Mesenteric fat pad (tissue), 1 donor: ENCODE results near the gene IL2RA. TPM values are rescaled to one million over a fixed set of nuclear protein-coding genes. Genes with fewer than 3 reads are reported as not detected.
"Not testable (repeated sequence)": the region's sequence is repeated elsewhere in the genome, so short reads cannot be mapped to it uniquely, and the experiment has no call there.

Source experiments
- DNase-seq: peaks from one replicate; pipeline ENCODE4 v3.0.0-alpha.2; 2020; ENCODE audit warnings: low spot score
- total RNA-seq: library from RNA; stranded (reverse); fragmentation: NEBNext Ultra II Directional; extraction: Animal tissue kit (Norgen Biotek cat#: 25700); gene quantifications from one replicate; pipeline ENCODE4 v1.2.1, GENCODE V29; 2021
- donor health status: DM: yes; HTN: yes; CAD: no.

IL2RA gene
- total RNA-seq, 1 donor from 2014 or later = 2.4 TPM

DNA sequence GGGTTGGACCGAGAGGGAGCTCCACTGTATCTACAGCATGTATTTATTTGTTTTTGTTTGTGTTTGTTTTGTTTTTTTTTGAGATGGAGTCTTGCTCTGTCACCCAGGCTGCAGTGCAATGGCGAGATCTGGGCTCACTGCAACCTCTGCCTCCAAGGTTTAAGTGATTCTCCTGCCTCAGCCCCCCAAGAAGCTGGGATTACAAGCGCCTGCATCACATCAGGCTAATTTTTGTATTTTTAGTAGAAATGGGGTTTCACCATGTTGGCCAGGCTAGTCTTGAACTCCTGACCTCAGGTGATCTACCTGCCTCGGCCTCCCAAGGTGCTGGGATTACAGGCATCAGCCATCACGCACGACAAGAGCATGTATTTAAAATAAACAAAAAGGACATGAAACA is 18.8 kb downstream of the IL2RA start:
- not testable (repeated sequence) for DNase-seq

- DNase-seq = no peak
These were observed 22.0 kb downstream of the IL2RA start for GRCh38 chr10:6040205-6040604.

GRCh38 chr10:6039711-6040110 is 22.5 kb downstream of the IL2RA start:
- peak; percentile 16 for DNase-seq

DNA sequence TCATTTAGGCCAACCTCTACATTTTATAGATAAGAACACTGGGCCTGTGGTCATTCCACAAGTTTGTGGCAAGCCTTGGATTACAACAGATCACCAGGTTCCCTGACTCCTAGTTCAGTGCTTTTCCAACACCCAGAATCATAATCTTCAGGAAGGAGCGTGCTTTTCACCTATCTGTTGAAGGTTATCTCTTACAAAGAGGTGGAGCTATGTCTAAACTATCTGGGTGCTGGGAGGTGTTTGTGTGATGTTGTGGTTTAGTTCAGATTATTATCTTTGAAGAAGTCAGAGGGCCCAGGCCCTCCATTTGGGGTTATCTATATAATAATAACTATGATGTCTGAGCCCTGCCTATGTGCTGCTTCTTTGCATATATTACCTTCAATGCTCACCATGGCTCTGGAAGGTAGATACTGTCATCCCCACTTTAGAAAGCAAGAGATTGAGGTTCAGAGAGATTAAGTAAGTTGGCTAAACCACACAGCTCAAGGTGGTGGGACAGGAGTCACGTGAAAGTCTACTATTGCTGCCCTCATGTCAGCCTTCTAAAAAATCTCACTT is 24.0 kb downstream of the IL2RA start:
- DNase-seq = no peak

- DNase-seq = peak; percentile 43
These were observed 24.7 kb downstream of the IL2RA start for GRCh38 chr10:6037422-6037821.

GRCh38 chr10:6036861-6037321 is 25.3 kb downstream of the IL2RA start:
- peak; percentile 77 for DNase-seq

DNA sequence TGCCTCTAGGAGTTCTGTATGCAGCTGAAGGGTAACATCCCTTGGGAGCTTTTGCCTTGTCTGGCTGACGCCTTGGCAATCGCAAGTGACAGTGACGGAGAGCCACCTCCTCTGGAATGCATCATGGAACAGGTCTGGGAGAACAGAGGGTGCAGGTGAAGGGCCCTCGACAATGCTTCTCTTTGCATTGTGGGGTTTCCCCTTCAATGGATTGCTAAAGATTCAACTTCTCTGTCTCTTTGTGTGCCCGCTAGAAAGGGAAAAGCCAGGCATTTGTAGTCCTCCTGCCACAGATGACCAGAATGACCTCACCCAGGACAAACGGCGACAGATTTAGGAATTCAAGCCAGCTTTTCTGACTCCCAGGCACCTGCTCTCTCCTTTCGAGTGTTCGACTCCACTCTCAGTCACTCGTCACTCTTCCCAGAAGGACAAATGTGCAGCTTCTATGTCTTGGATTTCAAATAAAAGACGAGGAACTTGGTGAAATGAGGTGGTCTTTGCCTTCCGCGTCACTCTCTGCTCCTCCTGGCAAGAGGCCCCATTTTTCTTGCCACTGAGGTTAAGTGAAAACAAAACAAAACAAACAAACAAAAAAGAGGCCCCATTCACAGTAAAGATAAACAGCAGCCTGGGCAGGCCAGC is 26.1 kb downstream of the IL2RA start:
- DNase-seq = peak; percentile 51

- peak; percentile 51 for DNase-seq
These were observed 26.9 kb downstream of the IL2RA start for GRCh38 chr10:6035101-6035834.

DNA sequence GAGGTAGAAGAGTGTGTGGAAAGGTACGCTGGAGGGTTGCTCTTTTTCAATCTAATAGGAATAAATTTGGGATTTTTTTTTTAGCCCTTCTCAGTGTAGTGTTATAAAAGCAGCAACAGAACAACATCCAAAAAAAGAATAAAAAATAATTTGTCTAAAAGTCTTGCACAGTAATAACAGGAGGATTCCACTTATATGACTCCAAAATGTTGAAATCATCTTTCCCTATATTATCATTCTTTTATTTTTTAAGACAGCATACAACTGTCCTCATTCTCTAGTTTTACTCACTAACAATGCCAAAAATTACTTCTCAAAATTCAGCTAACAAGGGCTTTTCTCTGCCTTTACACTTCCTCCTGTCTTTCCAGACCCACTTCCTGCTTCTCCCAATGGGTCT is 27.8 kb downstream of the IL2RA start:
- DNase-seq = no peak

- DNase-seq = no peak
These were observed 28.2 kb downstream of the IL2RA start for GRCh38 chr10:6033954-6034353.

GRCh38 chr10:6030940-6031339 is 31.2 kb downstream of the IL2RA start:
- no peak for DNase-seq

DNA sequence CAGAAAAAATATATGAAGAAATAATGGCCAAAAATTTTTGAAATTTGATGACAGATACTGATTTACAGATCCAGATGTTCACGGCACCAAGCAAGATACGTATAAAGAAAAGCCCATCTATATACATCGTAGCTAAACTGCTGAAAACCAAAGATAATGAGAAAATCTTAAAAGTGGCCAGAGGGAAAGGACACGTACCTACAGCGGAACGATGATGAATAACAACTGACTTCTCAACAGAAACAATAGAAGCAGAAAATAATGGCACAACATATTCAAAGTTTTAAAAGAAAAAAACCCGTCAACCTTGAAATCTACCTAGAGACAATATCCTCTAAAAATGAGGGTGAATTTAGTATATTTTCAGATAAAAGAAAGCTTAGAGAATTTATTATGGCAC is 31.9 kb downstream of the IL2RA start:
- DNase-seq = no peak

DNA sequence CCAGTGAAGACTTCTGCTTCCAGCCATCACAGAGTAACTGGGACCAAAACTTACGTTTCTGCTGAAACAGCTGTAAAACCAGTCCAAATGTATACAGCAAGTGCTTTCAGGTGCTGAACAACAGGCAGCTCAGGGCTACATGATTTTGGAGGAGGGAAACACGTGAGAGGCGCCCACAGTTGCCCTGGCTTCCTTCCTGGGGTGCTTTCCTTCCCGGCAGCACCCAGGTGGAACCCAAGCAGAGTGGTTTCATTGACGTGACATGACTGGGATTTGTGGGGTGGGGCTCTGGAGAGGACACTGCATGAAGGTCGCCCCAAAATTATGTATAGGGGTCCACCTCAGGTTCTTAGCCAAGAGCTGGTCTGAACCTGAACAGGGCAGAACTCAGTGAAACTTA is 34.2 kb downstream of the IL2RA start:
- no peak for DNase-seq

DNA sequence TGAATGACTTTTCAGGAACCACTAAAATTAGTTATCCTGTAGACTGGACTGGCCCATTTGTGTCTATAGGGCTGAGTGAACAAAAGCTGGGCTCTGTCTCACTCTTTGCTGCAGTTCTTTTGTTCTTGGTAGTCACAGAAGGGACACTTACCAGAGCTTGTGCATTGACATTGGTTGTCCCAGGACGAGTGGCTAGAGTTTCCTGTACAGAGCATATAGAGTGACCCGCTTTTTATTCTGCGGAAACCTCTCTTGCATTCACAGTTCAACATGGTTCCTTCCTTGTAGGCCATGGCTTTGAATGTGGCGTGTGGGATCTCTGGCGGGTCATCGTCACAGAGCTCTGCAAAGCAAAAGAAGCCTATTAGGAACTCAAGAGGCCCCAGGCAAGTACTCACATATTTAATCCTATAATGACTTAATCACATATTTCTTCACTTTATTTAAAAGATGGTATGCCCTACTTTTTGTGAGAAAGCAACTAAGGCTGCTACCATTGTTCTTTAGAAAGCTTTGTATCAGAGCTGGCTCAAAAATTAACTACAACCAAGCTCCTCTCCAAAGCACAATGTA is 36.4 kb downstream of the IL2RA start:
- DNase-seq = no peak

DNA sequence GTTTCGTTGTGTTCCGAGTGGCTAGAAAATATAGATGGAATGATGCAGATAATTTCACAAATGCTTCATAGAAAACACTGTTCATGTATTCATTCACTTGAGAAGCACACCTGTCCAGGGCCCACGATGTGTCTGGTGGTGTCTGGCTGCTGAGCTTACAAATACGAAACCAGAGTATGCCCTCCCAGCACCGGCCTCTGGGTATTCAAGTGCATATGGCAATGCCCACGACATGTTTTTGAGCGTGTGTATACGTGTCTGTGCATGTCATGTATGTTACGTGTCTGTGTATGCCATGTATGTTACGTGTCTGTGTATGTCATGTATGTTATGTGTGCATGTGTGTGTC is 37.9 kb downstream of the IL2RA start:
- DNase-seq = no peak

- DNase-seq = no peak
These were observed 38.4 kb downstream of the IL2RA start for GRCh38 chr10:6023661-6024333.

DNA sequence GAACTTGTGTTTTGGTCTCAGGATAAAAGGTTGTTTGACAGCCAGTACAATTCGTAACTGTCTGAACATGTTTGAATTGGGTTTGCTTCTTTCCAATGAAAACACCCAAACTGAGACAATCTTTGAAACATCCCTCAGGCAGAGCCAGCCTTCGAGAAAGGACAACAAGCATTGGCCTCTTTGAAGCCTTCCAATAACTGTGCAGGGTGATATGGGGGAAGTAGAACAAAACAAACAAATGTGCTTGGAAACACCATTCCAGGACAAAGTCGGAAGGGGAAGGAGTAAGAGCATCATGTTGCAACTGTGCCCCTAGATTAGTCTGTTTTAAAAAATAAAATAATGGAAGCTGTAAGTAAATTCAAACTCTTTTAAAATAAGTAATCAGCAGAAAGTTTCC is 39.5 kb downstream of the IL2RA start:
- DNase-seq = no peak

DNA sequence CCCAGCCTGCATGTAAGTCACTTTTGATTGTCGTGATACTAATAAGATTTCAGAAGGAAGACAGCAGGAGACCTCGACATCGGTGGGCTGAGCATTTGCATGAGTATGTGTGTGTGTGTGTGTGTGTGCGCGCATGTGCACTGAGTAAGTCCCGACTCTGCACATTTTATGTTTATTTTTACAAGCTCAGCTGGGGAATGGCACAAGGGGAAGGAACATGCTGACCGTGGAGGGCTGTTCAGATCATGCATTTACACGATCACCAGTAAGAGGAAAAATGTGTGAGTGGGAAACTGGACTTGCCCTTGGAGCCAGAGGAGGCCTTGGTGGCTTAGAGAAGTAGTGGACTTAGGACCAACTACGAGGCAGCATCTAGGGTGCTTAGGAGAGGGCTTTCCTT is 41.3 kb downstream of the IL2RA start:
- peak; percentile 81 for DNase-seq

DNA sequence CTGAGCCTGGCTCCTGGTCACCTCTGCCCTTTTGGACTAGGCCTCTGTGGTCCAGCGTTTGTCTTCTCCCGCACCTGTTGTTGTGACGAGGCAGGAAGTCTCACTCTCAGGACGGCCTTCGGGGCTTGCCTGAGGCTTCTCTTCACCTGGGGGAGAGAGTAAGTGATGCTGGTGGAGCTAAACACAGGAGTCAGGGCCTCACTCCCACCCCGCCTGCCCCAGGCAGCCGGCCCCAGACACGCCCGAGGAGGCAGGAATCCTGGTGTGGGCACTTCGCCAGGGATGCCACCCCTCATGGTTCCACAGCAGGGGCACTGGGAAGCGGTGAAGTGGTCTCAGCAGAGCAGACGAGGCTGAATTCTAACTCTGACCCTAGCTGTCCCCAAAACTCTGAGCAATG is 42.4 kb downstream of the IL2RA start:
- peak; percentile 89 for DNase-seq

DNA sequence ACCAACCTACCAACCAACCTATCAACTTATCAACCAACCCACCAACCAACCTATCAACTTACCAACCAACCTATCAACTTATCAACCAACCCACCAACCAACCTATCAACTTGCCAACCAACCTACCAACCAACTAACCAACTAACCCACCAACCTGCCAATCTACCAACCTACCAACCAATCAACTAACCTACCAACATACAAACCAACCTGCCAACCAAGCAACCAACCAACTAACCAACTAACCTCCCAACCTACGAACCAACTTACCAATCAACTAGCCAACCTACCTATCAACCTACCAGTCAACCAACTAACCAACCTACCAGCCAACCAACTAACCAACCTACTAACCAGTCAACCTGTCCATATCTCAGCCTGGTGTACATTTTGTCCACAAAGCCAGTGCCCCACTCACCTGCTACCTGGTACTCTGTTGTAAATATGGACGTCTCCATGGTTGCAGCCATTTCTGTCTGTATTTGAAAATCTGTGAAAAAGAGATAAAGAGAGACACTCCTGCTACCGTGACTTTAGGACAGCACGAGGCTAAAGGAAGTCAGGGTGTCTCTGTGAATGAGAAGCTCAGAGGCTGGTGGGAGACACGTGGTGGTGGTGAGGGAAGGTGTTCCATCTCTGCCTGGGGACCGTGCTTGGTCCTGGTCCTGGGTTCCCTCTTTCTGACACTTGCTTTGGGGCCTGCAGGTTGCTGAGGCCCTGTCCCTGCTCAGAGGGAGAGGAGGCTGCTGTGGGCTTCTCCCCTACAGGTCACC is 43.0 kb downstream of the IL2RA start:
- no peak for DNase-seq

DNA sequence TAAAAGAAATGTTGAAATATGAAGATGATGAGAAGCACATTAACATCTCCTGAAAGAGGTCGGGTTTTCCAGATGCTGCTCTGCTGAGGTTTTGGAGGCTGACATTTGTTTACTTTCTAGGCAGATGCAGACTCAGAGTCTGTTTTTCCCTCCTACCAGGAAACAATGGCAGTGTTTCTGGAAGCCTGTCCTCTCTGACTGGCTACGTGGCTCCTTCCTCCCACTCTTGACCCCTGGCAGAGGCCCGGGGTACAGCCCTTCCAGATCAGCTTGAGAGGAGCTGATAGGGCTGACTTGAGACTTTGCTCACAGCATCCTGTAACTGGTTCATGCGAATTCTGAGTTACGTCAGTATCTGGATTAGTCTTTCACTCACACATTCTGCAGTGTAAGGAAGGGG is 43.7 kb downstream of the IL2RA start:
- DNase-seq = peak; percentile 76
